ENCODE measurements around the gene CFAP20DC. TPM values are rescaled to one million over a fixed set of nuclear protein-coding genes. Genes with fewer than 3 reads are reported as not detected.

Gene CFAP20DC
- total and polyA plus RNA-seq, 2 of the 8 experiments (the other 6 are each of a cell fraction or from before 2014, with no cell fraction given), result 2.2 to 2.8 TPM

- H3K14ac ChIP-seq (ENCODE audit: insufficient read length), result no peak overlapping the region
- TF ChIP-seq E2F6 (IDR thresholded peaks at IDR 0.05) (no peak), SP4 (IDR thresholded peaks at IDR 0.05; ENCODE audit: low read length) (no peak), SP2 (IDR thresholded peaks at IDR 0.05; ENCODE audit: low read length) (no peak)
- FAIRE-seq (no peak), DNase-seq (ENCODE audit: low read depth in 1 of 2, low spot score in 2 of 2) (no peak)
- H3K9me3 ChIP-seq (ENCODE audit: insufficient read depth in 2 of 2, low read depth in 1 of 2, low read length in 1 of 2), result peaks cover 0 to 7% of the 10 kb centered on the region in 2 experiments; a peak in 2 of 4 replicates
- 89% methylated on average over 1 of the region's 1 CpG; no CpG with 5 or more reads in 1 of the 2 experiments for whole genome bisulfite sequencing, 2 experiments (ENCODE audit: extremely low coverage in 1 of 2, insufficient coverage in 1 of 2, insufficient read length in 1 of 2, insufficient replicate concordance in 2 of 2, low coverage in 1 of 2, low lambda C conversion rate in 2 of 2, missing lambda C conversion rate in 1 of 2)
- CTCF ChIA-PET (ENCODE audit: partially characterized antibody), result no interaction called here
- H3K4ac ChIP-seq (replicated peaks; ENCODE audit: insufficient read length, low read depth, low read length), result no peak overlapping the region
- H4K5ac ChIP-seq (ENCODE audit: insufficient read length, low read depth, low read length), result no peak overlapping the region
- H3K4me2 ChIP-seq (ENCODE audit: insufficient read depth in 1 of 2, low read depth in 2 of 2, low read length in 2 of 2), result no peak overlapping the region
- H2BK20ac ChIP-seq (ENCODE audit: low read length), result no peak overlapping the region
- H2BK15ac ChIP-seq (ENCODE audit: low read length), result no peak overlapping the region
- H3K79me2 ChIP-seq (ENCODE audit: control insufficient read depth in 1 of 2, insufficient read depth in 2 of 2, low read length in 2 of 2), result no peaks in the 10 kb centered on the region
- no peak overlapping the region for H4K91ac ChIP-seq (replicated peaks; ENCODE audit: insufficient read length, low read length)
- no peak overlapping the region for H3K27ac ChIP-seq (ENCODE audit: low read depth, low read length)
- H3K4me1 ChIP-seq (replicated peaks in 1 of 4; ENCODE audit: control insufficient read depth in 3 of 4, insufficient read depth in 4 of 4, low read length in 3 of 4), result peaks cover 0 to 5% (median 2%) of the 10 kb centered on the region in 4 experiments; a peak in 5 of 7 replicates
- no peak overlapping the region for H2BK5ac ChIP-seq (ENCODE audit: low read depth, low read length)
- no peaks in the 10 kb centered on the region for H3K79me1 ChIP-seq (ENCODE audit: low read depth, low read length)
- POLR2A ChIA-PET (ENCODE audit: partially characterized antibody), result no interaction called here
- no peak overlapping the region for H2AK5ac ChIP-seq (ENCODE audit: low read depth, low read length)
- no peaks in the 10 kb centered on the region for H3K36me3 ChIP-seq (ENCODE audit: control insufficient read depth in 2 of 4, insufficient read depth in 4 of 4, low read length in 3 of 4)
- no peak overlapping the region for H2BK120ac ChIP-seq (replicated peaks; ENCODE audit: low read depth, low read length)
- H3K9ac ChIP-seq (replicated peaks in 1 of 4; ENCODE audit: extremely low read depth in 1 of 4, low read depth in 3 of 4, low read length in 3 of 4), result no peak overlapping the region
- H2BK12ac ChIP-seq (ENCODE audit: low read depth, low read length), result no peak overlapping the region
- H3K27me3 ChIP-seq (replicated peaks in 1 of 4; ENCODE audit: control insufficient read depth in 3 of 4, extremely low read depth in 1 of 4, insufficient read depth in 3 of 4, low read length in 3 of 4), result no peaks in the 10 kb centered on the region
- H3K18ac ChIP-seq (ENCODE audit: extremely low read depth, low read length), result no peak overlapping the region
- no peaks in the 10 kb centered on the region for H3K23me2 ChIP-seq (ENCODE audit: low read depth, low read length)
- no peak overlapping the region for H3K56ac ChIP-seq (replicated peaks; ENCODE audit: insufficient read length, low read depth, low read length)
- H4K8ac ChIP-seq (ENCODE audit: extremely low read depth, insufficient read depth, low read length), result no peak overlapping the region
- H3K23ac ChIP-seq (ENCODE audit: insufficient read length), result no peak overlapping the region
- no peak overlapping the region for H2AFZ ChIP-seq (ENCODE audit: low read length)
- no peaks in the 10 kb centered on the region for H4K20me1 ChIP-seq (replicated peaks in 1 of 2; ENCODE audit: control insufficient read depth in 1 of 2, insufficient read depth in 2 of 2, low read length in 2 of 2)
- no peak overlapping the region for H3K4me3 ChIP-seq (ENCODE audit: extremely low read depth in 1 of 4, insufficient read depth in 2 of 4, low read depth in 3 of 4, low read length in 4 of 4)
Measured at GRCh38 chr3:58900386-58900785, 149.4 kb downstream of the CFAP20DC start.

Data from H1 (cell line).